IMR-90 (cell line): Measurements from ENCODE around the gene PLXDC1. TPM values are rescaled to one million over a fixed set of nuclear protein-coding genes. Genes with fewer than 3 reads are reported as not detected.
"Not testable (repeated sequence)": the region's sequence is repeated elsewhere in the genome, so short reads cannot be mapped to it uniquely, and the experiment has no call there.

Experiments used
- ATAC-seq: fragments of 200-7000 bp; cut with Tn5 transposase; 2 replicates; pipeline ENCODE4 v1.9.1; 2020; ENCODE audit warnings: low read depth, mild to moderate bottlenecking, moderate library complexity
- BruUV-seq: library from RNA; stranded (reverse); fragments of 400-500 nt; replicated peaks from 2 replicates; lab custom pipeline; 2021; lab: Mats Ljungman, UMichigan
- CTCF ChIA-PET: fragments of 300-600 bp; formaldehyde crosslinking; extraction: SDS; loops from one replicate; lab custom pipeline; 2021; ENCODE audit warnings: antibody characterized with exemption; lab: Yijun Ruan, JAX
- POLR2A ChIA-PET: fragments of 300-600 bp; sonication (Branson Sonifier 250); formaldehyde crosslinking; loops from one replicate; lab custom pipeline; 2022; ENCODE audit warnings: antibody characterized with exemption; ENCODE audit not compliant: unreplicated experiment; lab: Charles Lee
- DNase-seq: peaks from one replicate; pipeline ENCODE4 v3.0.0; 2013
- H2AFZ ChIP-seq: replicated peaks from 2 replicates; pipeline ENCODE3; 2013; ENCODE audit warnings: low read length, mild to moderate bottlenecking; ENCODE audit not compliant: poor library complexity
- H2AK5ac ChIP-seq: 2 replicates; pipeline ENCODE4 v1.6.1; 2013; ENCODE audit warnings: low read depth, low read length, inconsistent platforms
- H2AK9ac ChIP-seq: replicated peaks from 2 replicates; pipeline ENCODE3; 2013; ENCODE audit warnings: mild to moderate bottlenecking, low read depth, low read length, moderate library complexity; ENCODE audit not compliant: poor library complexity
- H2BK120ac ChIP-seq: 2 replicates; pipeline ENCODE4 v1.6.1; 2013; ENCODE audit warnings: low read depth, low read length, inconsistent platforms
- H2BK15ac ChIP-seq: 3 replicates; pipeline ENCODE4 v1.6.1; 2013; ENCODE audit warnings: low read depth, low read length, inconsistent platforms
- H2BK20ac ChIP-seq: 2 replicates; pipeline ENCODE4 v1.6.1; 2013; ENCODE audit warnings: low read depth, mild to moderate bottlenecking, inconsistent platforms, low read length, moderate library complexity
- H2BK5ac ChIP-seq: 2 replicates; pipeline ENCODE4 v1.6.1; 2013; ENCODE audit warnings: mild to moderate bottlenecking, low read depth, low read length, inconsistent platforms; ENCODE audit not compliant: poor library complexity, severe bottlenecking
- H3K14ac ChIP-seq: replicated peaks from 2 replicates; pipeline ENCODE4 v1.6.1; 2013; ENCODE audit warnings: low read depth, low read length, inconsistent platforms
- H3K18ac ChIP-seq: 2 replicates; pipeline ENCODE4 v1.6.1; 2013; ENCODE audit warnings: low read depth, low read length, control low read depth
- H3K23ac ChIP-seq: 2 replicates; pipeline ENCODE4 v1.6.1; 2013; ENCODE audit warnings: low read depth, low read length, inconsistent platforms
- H3K27ac ChIP-seq: 2 replicates; pipeline ENCODE4 v1.5.1; 2013; ENCODE audit warnings: mild to moderate bottlenecking, control low read depth, low read length; ENCODE audit not compliant: insufficient read depth
- H3K27me3 ChIP-seq: 2 replicates; pipeline ENCODE4 v1.6.1; 2013; ENCODE audit warnings: low read length; ENCODE audit not compliant: control insufficient read depth, insufficient read depth
- H3K36me3 ChIP-seq: 2 replicates; pipeline ENCODE4 v1.6.1; 2013; ENCODE audit warnings: low read length, mixed read lengths; ENCODE audit not compliant: control insufficient read depth, insufficient read depth
- H3K4ac ChIP-seq: 2 replicates; pipeline ENCODE4 v1.6.1; 2013; ENCODE audit warnings: low read depth, low read length, inconsistent platforms
- H3K4me1 ChIP-seq: 2 replicates; pipeline ENCODE4 v1.6.1; 2013; ENCODE audit warnings: low read length, mixed read lengths; ENCODE audit not compliant: control insufficient read depth, insufficient read depth
- H3K4me2 ChIP-seq: 2 replicates; pipeline ENCODE4 v1.6.1; 2013; ENCODE audit warnings: low read depth, mild to moderate bottlenecking, control low read depth, low read length, moderate library complexity
- H3K4me3 ChIP-seq: 2 replicates; pipeline ENCODE4 v1.5.1; 2013; ENCODE audit warnings: low read depth, mild to moderate bottlenecking, control low read depth, low read length, moderate library complexity; ENCODE audit not compliant: insufficient read depth
- H3K56ac ChIP-seq: 2 replicates; pipeline ENCODE4 v1.6.1; 2013; ENCODE audit warnings: low read length, inconsistent platforms; ENCODE audit not compliant: insufficient read depth; ENCODE audit errors: extremely low read depth
- H3K79me1 ChIP-seq, 2 experiments: 2 replicates each; pipeline ENCODE4 v1.6.1; 2013; ENCODE audit warnings: low read length in 2 of 2, inconsistent platforms in 1 of 2, low read depth in 1 of 2
- H3K9ac ChIP-seq: 2 replicates; pipeline ENCODE4 v1.6.1; 2013; ENCODE audit warnings: low read depth, low read length, control low read depth
- H3K9me1 ChIP-seq: 2 replicates; pipeline ENCODE4 v1.6.1; 2013; ENCODE audit warnings: low read length, inconsistent platforms; ENCODE audit not compliant: insufficient read depth
- H3K9me3 ChIP-seq: 2 replicates; pipeline ENCODE4 v1.6.1; 2013; ENCODE audit warnings: low read length; ENCODE audit not compliant: control insufficient read depth, insufficient read depth
- H4K20me1 ChIP-seq: 2 replicates; pipeline ENCODE4 v1.6.1; 2013; ENCODE audit warnings: low read length, inconsistent platforms; ENCODE audit not compliant: insufficient read depth
- H4K5ac ChIP-seq: 2 replicates; pipeline ENCODE4 v1.6.1; 2013; ENCODE audit warnings: mild to moderate bottlenecking, low read depth, low read length, control low read depth
- H4K8ac ChIP-seq, 2 experiments: 2 replicates each; pipeline ENCODE4 v1.6.1; 2013; ENCODE audit warnings: low read depth in 2 of 2, low read length in 2 of 2, control low read depth in 1 of 2, inconsistent platforms in 1 of 2
- H4K91ac ChIP-seq: 2 replicates; pipeline ENCODE4 v1.6.1; 2013; ENCODE audit warnings: low read depth, low read length, inconsistent platforms; ENCODE audit not compliant: insufficient read depth
- WGBS, 2 experiments: methylation state at CpG; one replicate each; pipeline versions ENCODE4 v1.1.5 to v1.1.7; 2013; ENCODE audit warnings: missing lambda C conversion rate in 2 of 2; ENCODE audit not compliant: insufficient read length in 1 of 2; ENCODE audit errors: extremely low coverage in 2 of 2; 5-methylcytosine and 5-hydroxymethylcytosine counted together
- dilution Hi-C: fragments of 300-500 bp; cut with HindIII; formaldehyde crosslinking; loops from one replicate; pipeline ENCODE4 v1.14.3; 2018; ENCODE audit warnings: low sequenced_read_pairs; ENCODE audit not compliant: unreplicated experiment
- in situ Hi-C: fragments of 300-500 bp; cut with MboI; formaldehyde crosslinking; loops from 3 replicates; pipeline ENCODE4 v1.14.3; 2019; ENCODE audit warnings: low sequenced_read_pairs, inconsistent platforms, mixed read lengths
- intact Hi-C: fragments of 100-400 bp; cut with micrococcal nuclease; formaldehyde crosslinking; loops from 2 replicates; pipeline ENCODE4 v1.10.0; 2022
- polyA plus RNA-seq, 3 experiments: library from polyadenylated mRNA; depleted of rRNA; stranded (reverse); fragments of >200 nt; gene quantifications; 2 replicates each; pipeline ENCODE4 v1.2.3, GENCODE V29; 2012; ENCODE audit warnings: low replicate concordance in 1 of 3
- total RNA-seq: library from RNA; depleted of rRNA; stranded (reverse); fragments of >200 nt; gene quantifications from 2 replicates; pipeline ENCODE4 v1.2.3, GENCODE V29; 2012

Gene PLXDC1
- total and polyA plus RNA-seq, 2 of the 4 experiments (the other 2 are of a cell fraction), result under 0.01 to 0.50 TPM

DNA sequence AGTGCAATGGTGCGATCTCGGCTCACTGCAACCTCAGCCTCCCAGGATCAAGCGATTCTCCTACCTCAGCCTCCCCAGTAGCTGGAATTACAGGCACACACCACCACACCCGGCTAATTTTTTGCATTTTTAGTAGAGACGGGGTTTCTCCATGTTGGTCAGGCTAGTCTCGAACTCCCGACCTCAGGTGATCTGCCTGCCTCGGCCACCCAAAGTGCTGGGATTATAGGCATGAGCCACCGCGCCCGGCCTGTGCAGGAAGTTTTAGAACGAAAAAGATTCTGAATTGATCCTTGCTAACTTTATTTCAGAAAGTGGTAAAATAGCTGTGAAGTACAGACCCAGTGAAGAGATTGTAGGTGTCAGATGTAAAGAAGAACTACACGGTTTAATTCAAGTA, 125.1 kb downstream of the PLXDC1 start:
- H3K4me1 ChIP-seq, H3K4me2 ChIP-seq, H3K36me3 ChIP-seq, in situ Hi-C loops, BruUV-seq, ATAC-seq, H2BK20ac ChIP-seq, H4K20me1 ChIP-seq, H4K5ac ChIP-seq, H3K56ac ChIP-seq, DNase-seq, H3K18ac ChIP-seq, H3K79me1 ChIP-seq, H3K4ac ChIP-seq, H2AK5ac ChIP-seq, CTCF ChIA-PET, H3K9ac ChIP-seq, H3K27ac ChIP-seq, intact Hi-C loops, dilution Hi-C loops, H2BK120ac ChIP-seq, H2AFZ ChIP-seq, H4K91ac ChIP-seq, H3K9me1 ChIP-seq, H3K23ac ChIP-seq, POLR2A ChIA-PET, H3K9me3 ChIP-seq, H2AK9ac ChIP-seq, H2BK5ac ChIP-seq, H4K8ac ChIP-seq, H3K4me3 ChIP-seq, H2BK15ac ChIP-seq, H3K14ac ChIP-seq: not testable (repeated sequence)
- 86% methylated on average over 7 of the region's 13 CpGs; no CpG with 5 or more reads in 1 of the 2 experiments for WGBS, 2 experiments
- peaks cover 62% of the 10 kb centered on the region for H3K27me3 ChIP-seq
